ENCODE measurements around the gene TBC1D22A.

TBC1D22A gene

GRCh38 chr22:46953968-46954765 is 191.7 kb downstream of the TBC1D22A start:
- Histone ChIP-seq H3K27me3 (replicated peaks; ENCODE audit: insufficient read depth, low read length) (no peaks in the 10 kb centered on the region), H3K9me2 (replicated peaks; ENCODE audit: insufficient read depth, low read length) (no peaks in the 10 kb centered on the region), H3K4me2 (ENCODE audit: low read depth, low read length) (no peak overlapping the region), H3K9ac (ENCODE audit: low read length) (no peak overlapping the region), H4K20me1 (ENCODE audit: insufficient read depth, low read length) (no peaks in the 10 kb centered on the region), H3F3A (ENCODE audit: insufficient read depth, low read length) (no peaks in the 10 kb centered on the region), H3K4me3 (ENCODE audit: low read length) (no peak overlapping the region), H3K27ac (ENCODE audit: low read length) (no peak overlapping the region), H3K4me1 (ENCODE audit: low read length) (no peaks in the 10 kb centered on the region), H3K79me2 (ENCODE audit: low read length) (no peaks in the 10 kb centered on the region), H3K9me3 (replicated peaks; ENCODE audit: insufficient read depth, low read length) (no peaks in the 10 kb centered on the region), H3K36me3 (replicated peaks; ENCODE audit: insufficient read depth, low read length) (no peaks in the 10 kb centered on the region), H2AFZ (ENCODE audit: low read length) (no peak overlapping the region)
- TF ChIP-seq CTCF (IDR thresholded peaks at IDR 0.05; ENCODE audit: low read length) (no peak), EZH2 (optimal IDR thresholded peaks at IDR 0.05; ENCODE audit: low read depth, low read length) (no peak), EZH2phosphoT487 (IDR thresholded peaks at IDR 0.05; ENCODE audit: low read length) (no peak)
- DNase-seq, result no peak

- Histone ChIP-seq H3K4me1 (ENCODE audit: low read length) (no peaks in the 10 kb centered on the region), H3K36me3 (replicated peaks; ENCODE audit: insufficient read depth, low read length) (no peaks in the 10 kb centered on the region), H2AFZ (ENCODE audit: low read length) (no peak overlapping the region), H4K20me1 (ENCODE audit: insufficient read depth, low read length) (no peaks in the 10 kb centered on the region), H3K27me3 (replicated peaks; ENCODE audit: insufficient read depth, low read length) (no peaks in the 10 kb centered on the region), H3K4me3 (ENCODE audit: low read length) (no peak overlapping the region), H3K9ac (ENCODE audit: low read length) (no peak overlapping the region), H3K9me3 (replicated peaks; ENCODE audit: insufficient read depth, low read length) (no peaks in the 10 kb centered on the region), H3K27ac (ENCODE audit: low read length) (no peak overlapping the region), H3K79me2 (ENCODE audit: low read length) (no peaks in the 10 kb centered on the region), H3K9me2 (replicated peaks; ENCODE audit: insufficient read depth, low read length) (no peaks in the 10 kb centered on the region), H3F3A (ENCODE audit: insufficient read depth, low read length) (no peaks in the 10 kb centered on the region), H3K4me2 (ENCODE audit: low read depth, low read length) (no peak overlapping the region)
- TF ChIP-seq CTCF (IDR thresholded peaks at IDR 0.05; ENCODE audit: low read length), result no peak
- no peak for TF ChIP-seq EZH2 (optimal IDR thresholded peaks at IDR 0.05; ENCODE audit: low read depth, low read length)
- TF ChIP-seq EZH2phosphoT487 (IDR thresholded peaks at IDR 0.05; ENCODE audit: low read length), result no peak
- DNase-seq, result no peak
Observed at GRCh38 chr22:46954781-46955180, 192.3 kb downstream of the TBC1D22A start.

- Histone ChIP-seq H4K20me1 (ENCODE audit: insufficient read depth, low read length) (no peaks in the 10 kb centered on the region), H3K4me2 (ENCODE audit: low read depth, low read length) (no peak overlapping the region), H3K4me3 (ENCODE audit: low read length) (no peak overlapping the region), H3K79me2 (ENCODE audit: low read length) (no peaks in the 10 kb centered on the region), H3K4me1 (ENCODE audit: low read length) (no peaks in the 10 kb centered on the region), H3K9me3 (replicated peaks; ENCODE audit: insufficient read depth, low read length) (no peaks in the 10 kb centered on the region), H3F3A (ENCODE audit: insufficient read depth, low read length) (no peaks in the 10 kb centered on the region), H3K36me3 (replicated peaks; ENCODE audit: insufficient read depth, low read length) (no peaks in the 10 kb centered on the region), H3K9me2 (replicated peaks; ENCODE audit: insufficient read depth, low read length) (no peaks in the 10 kb centered on the region), H2AFZ (ENCODE audit: low read length) (no peak overlapping the region), H3K9ac (ENCODE audit: low read length) (no peak overlapping the region), H3K27me3 (replicated peaks; ENCODE audit: insufficient read depth, low read length) (no peaks in the 10 kb centered on the region), H3K27ac (ENCODE audit: low read length) (no peak overlapping the region)
- no peak for DNase-seq
- TF ChIP-seq EZH2 (optimal IDR thresholded peaks at IDR 0.05; ENCODE audit: low read depth, low read length), result no peak
- TF ChIP-seq CTCF (IDR thresholded peaks at IDR 0.05; ENCODE audit: low read length), result no peak
- TF ChIP-seq EZH2phosphoT487 (IDR thresholded peaks at IDR 0.05; ENCODE audit: low read length), result no peak
Observed at GRCh38 chr22:46956498-46957215, 194.2 kb downstream of the TBC1D22A start.
